Colonic mucosa (tissue), 4 donors: ENCODE measurements around the gene MRPS12. TPM values are rescaled to one million over a fixed set of nuclear protein-coding genes. Genes with fewer than 3 reads are reported as not detected.

ENCODE experiments used
- DNase-seq: peaks from one replicate; pipeline ENCODE4 v3.0.0-alpha.2; 2020
- H3K27ac ChIP-seq: fragments of 200-600 bp; one replicate; pipeline ENCODE4 v1.8.0; 2021
- H3K27me3 ChIP-seq: fragments of 200-600 bp; one replicate; pipeline ENCODE4 v1.8.0; 2021
- H3K36me3 ChIP-seq: fragments of 200-600 bp; one replicate; pipeline ENCODE4 v1.8.0; 2021
- H3K4me1 ChIP-seq: fragments of 200-600 bp; one replicate; pipeline ENCODE4 v1.8.0; 2021; ENCODE audit warnings: mild to moderate bottlenecking
- H3K4me3 ChIP-seq: fragments of 200-600 bp; one replicate; pipeline ENCODE4 v1.8.0; 2021
- H3K9ac ChIP-seq, 2 donors: one replicate each; pipeline ENCODE4 v1.7.0; 2013; ENCODE audit warnings: control low read depth in 2 of 2, low read depth in 2 of 2, low read length in 2 of 2
- H3K9me3 ChIP-seq: fragments of 200-600 bp; one replicate; pipeline ENCODE4 v1.8.0; 2021
- intact Hi-C: fragments of 100-400 bp; cut with DNase I; formaldehyde crosslinking; loops from one replicate; pipeline ENCODE4 v1.14.1; 2022
- total RNA-seq, 2 donors: library from RNA; stranded (reverse); fragmentation: NEBNext Ultra II Directional in 1 of 2; extraction: Animal tissue kit (Norgen Biotek cat#: 25700) in 1 of 2; gene quantifications; one replicate each; pipeline ENCODE4 v1.2.1, GENCODE V29; 2021
- TF ChIP-seq, protein P1 (sequence below): fragments of 200-600 bp; IDR thresholded peaks from one replicate; pipeline ENCODE4 v1.8.0; 2022; ENCODE audit warnings: antibody characterized with exemption, mild to moderate bottlenecking
- donor health status: healthy.
- donor health status: DM: no; HTN: no; CAD: no.
- donor health status: DM: no; HTN: no; CAD: no.

MRPS12 gene
- total RNA-seq, 2 donors from 2014 or later: 38.0 to 107 TPM

GRCh38 chr19:38899447-38900201, 31.1 kb upstream of the MRPS12 start, which contains the start of the genes NFKBIB and SIRT2:
TSS of gene NFKBIB (plus strand) at chr19:38899969. CDS start at chr19:38900033, 64 bp downstream.
TSS of gene SIRT2 (minus strand) at chr19:38899618. CDS start at chr19:38899521, 97 bp downstream.
- Histone ChIP-seq H3K9me3 (no peaks in the 10 kb centered on the region), H3K27ac (peak within 1 kb of the TSS; percentile 81), H3K27me3 (no peaks in the 10 kb centered on the region), H3K4me3 (peak within 1 kb of the TSS; percentile 90), H3K9ac (peak within 1 kb of the TSS; percentile 86 to 95), H3K36me3 (no peaks in the 10 kb centered on the region), H3K4me1 (no peaks in the 10 kb centered on the region)
- TF ChIP-seq, protein P1, sequence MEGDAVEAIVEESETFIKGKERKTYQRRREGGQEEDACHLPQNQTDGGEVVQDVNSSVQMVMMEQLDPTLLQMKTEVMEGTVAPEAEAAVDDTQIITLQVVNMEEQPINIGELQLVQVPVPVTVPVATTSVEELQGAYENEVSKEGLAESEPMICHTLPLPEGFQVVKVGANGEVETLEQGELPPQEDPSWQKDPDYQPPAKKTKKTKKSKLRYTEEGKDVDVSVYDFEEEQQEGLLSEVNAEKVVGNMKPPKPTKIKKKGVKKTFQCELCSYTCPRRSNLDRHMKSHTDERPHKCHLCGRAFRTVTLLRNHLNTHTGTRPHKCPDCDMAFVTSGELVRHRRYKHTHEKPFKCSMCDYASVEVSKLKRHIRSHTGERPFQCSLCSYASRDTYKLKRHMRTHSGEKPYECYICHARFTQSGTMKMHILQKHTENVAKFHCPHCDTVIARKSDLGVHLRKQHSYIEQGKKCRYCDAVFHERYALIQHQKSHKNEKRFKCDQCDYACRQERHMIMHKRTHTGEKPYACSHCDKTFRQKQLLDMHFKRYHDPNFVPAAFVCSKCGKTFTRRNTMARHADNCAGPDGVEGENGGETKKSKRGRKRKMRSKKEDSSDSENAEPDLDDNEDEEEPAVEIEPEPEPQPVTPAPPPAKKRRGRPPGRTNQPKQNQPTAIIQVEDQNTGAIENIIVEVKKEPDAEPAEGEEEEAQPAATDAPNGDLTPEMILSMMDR: no peak
- intact Hi-C loops: no loop called here
- DNase-seq: peak; percentile 100

DNA sequence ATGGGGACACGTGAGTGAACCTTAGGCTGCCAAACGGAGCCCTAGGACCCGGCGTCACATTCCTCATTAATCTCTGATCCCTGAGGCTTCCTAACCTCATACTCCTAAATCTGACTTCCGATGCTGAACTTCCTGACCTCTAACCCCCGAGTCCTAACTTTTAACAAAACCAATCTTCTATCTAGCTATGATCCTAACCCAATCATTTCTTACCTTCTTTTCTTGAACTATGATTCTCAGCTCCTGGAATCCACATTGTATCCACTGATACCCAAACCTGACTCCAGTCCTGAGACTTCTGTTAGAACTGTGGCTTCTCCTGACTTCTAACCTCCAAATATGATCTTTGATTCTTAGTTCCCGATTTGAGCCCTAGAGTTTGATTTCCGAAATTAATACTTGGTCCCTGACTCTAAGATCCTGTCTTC, 30.5 kb upstream of the MRPS12 start:
- TF ChIP-seq, protein P1: no peak
- intact Hi-C loops: no loop called here
- no peaks in the 10 kb centered on the region for H3K4me1 ChIP-seq

DNA sequence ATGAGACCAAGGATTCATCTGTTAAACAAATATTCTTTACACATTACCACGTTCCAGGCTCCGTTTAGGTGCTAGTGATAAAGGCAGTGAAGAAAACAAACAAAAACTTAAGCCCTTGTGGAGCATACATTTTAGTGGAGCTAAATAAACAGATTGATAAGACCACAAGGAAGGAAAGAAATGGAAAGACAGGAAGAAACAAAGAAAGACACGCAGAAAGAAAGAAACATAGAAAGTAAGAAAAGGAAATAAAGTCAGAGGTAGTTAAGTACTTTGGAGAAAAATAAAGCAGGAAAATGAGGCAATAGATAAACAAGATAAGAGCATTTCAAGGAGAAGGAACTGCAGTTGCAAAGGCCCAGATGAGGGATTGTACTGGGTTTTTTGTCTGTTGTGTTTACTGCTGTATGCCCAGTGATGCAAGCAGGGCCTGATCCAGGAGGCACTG, 30.0 kb upstream of the MRPS12 start:
- intact Hi-C loops: no loop called here
- no peaks in the 10 kb centered on the region for H3K36me3 ChIP-seq
- H3K27me3 ChIP-seq: no peaks in the 10 kb centered on the region
- no peak overlapping the region for H3K4me3 ChIP-seq
- no peak overlapping the region for H3K9ac ChIP-seq
- H3K27ac ChIP-seq: no peak overlapping the region
- TF ChIP-seq, protein P1: no peak
- no peak for DNase-seq
- no peaks in the 10 kb centered on the region for H3K4me1 ChIP-seq
- no peaks in the 10 kb centered on the region for H3K9me3 ChIP-seq

More for the DNA sequence above, 30.5 kb upstream of the MRPS12 start:
- Histone ChIP-seq H3K36me3 (no peaks in the 10 kb centered on the region), H3K27me3 (no peaks in the 10 kb centered on the region), H3K4me3 (peak overlapping the region; percentile 90), H3K27ac (peak overlapping the region; percentile 81), H3K9me3 (no peaks in the 10 kb centered on the region), H3K9ac (peak overlapping the region; percentile 81 to 95)
- DNase-seq: no peak

GRCh38 chr19:38901683-38902082, 29.1 kb upstream of the MRPS12 start:
- no peak overlapping the region for H3K4me3 ChIP-seq
- no peaks in the 10 kb centered on the region for H3K27me3 ChIP-seq
- no peak overlapping the region for H3K9ac ChIP-seq
- intact Hi-C loops: no loop called here
- no peaks in the 10 kb centered on the region for H3K4me1 ChIP-seq
- H3K36me3 ChIP-seq: no peaks in the 10 kb centered on the region
- no peak overlapping the region for H3K27ac ChIP-seq
- H3K9me3 ChIP-seq: no peaks in the 10 kb centered on the region
- TF ChIP-seq, protein P1: no peak
- DNase-seq: no peak

GRCh38 chr19:38904581-38905539, 25.9 kb upstream of the MRPS12 start:
- H3K36me3 ChIP-seq: no peaks in the 10 kb centered on the region
- H3K4me1 ChIP-seq: no peaks in the 10 kb centered on the region
- no peaks in the 10 kb centered on the region for H3K9me3 ChIP-seq
- H3K4me3 ChIP-seq: no peak overlapping the region
- DNase-seq: no peak
- TF ChIP-seq, protein P1: no peak
- no peak overlapping the region for H3K9ac ChIP-seq
- no peak overlapping the region for H3K27ac ChIP-seq
- H3K27me3 ChIP-seq: no peaks in the 10 kb centered on the region
- intact Hi-C loops: no loop called here
